T follicular helper cell (primary cell): ENCODE data around the gene HOXB9.

Experiments
- DNase-seq: peaks from one replicate; pipeline ENCODE4 v3.0.0-alpha.2; 2020; ENCODE audit warnings: low read depth

HOXB9 gene

DNA sequence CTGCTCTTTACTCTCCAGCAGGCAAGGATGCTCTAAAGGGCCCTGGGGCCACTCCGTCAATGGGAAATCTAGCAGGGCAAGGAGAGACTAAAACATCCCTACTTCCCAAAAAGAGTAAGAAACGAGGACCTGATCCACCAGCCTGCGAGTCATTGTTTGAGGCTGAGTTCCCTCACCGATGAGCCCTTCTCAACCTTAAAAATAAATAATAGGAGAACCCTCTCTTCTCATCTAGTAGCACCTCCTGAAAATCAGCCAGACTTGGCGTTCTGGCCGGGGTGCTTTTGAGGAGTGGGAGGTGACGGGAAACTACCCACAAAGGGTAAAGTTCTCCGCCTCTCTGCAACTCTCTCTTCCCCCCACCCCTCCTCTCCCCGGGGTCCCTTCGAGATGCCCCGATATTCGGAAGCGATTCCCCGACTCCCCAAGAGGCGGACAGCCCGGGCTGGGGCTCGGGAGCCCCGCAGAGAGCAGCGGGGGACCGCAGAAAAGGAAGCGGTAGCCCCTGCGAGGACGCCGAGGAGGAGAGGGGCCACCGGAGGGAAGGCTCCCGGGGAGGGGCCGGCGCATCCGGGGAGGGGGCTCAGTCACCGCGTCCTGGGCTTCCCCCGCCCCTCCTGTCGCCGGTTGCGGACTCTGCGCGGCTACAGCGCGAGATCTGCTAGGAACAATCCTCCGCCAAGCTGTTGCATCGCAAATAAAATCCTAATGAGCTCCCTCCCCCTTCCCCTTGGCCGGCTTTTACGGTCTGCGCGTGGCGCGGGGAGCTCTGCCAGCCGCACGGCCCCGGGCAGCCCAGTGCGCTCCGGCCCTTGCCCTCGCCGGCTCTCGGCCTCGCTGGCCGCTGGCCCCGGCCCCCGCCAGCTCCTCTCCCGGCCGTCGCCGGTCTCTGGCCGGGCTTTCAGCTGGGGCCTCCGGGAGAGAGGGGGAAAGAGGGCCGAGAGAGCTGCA, 1.3 kb downstream of the HOXB9 start:
- no peak for DNase-seq

DNA sequence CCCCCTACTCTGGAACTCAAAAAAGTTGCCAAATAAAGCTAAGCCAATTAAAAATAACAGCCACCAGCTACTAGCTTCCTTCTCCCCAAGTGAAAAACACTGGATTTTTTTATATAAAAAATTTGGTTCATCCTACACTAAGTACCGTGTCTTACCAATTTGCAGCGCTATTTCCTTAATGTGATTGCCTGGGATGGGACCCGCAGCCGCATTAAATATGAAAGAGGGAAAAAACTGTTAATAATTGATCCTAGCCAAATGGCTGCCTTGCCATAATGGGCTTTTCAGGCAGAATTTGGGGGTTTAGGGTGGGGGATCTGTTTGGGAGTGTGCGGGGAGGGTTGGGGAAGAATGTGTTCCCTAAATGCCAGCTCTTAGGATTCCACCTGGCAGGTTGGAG, 2.0 kb downstream of the HOXB9 start:
- no peak for DNase-seq

DNA sequence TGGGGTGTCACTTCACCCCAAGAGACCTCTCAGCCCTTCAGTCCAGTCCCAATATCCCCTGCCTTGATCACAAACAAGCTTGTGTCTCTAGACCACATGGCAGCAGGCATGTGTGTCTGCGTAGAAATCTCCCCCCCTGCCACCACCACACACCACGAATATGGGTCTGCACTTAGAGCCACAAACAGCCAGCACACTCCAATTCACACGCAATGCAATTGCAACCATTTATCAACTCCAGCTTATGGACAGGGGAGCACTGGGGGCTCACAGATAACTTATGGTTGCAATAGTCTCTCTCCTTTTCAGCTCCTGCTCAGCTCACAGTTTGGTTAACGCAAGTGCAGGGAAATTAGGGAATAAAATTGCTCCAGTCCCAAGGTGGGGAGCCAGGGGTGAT, 2.6 kb downstream of the HOXB9 start:
- no peak for DNase-seq

DNA sequence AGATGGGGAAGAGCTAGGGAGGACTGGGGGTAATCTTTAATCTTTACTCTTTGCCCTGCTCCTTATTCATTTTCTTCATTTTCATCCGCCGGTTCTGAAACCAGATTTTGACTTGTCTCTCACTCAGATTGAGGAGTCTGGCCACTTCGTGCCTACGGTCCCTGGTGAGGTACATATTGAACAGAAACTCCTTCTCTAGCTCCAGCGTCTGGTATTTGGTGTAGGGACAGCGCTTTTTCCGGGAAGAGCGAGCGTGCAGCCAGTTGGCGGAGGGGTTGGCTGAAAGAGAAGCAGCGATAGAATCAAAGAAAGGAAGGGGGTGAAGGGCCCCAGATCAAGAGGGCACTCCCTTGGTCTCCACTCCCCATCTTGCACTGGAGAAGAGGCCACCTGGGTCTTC, 3.3 kb downstream of the HOXB9 start:
- no peak for DNase-seq

- DNase-seq: no peak
These were observed 4.5 kb downstream of the HOXB9 start for GRCh38 chr17:48621410-48622392.

- no peak for DNase-seq
These were observed 5.6 kb downstream of the HOXB9 start for GRCh38 chr17:48620461-48621139.

- DNase-seq: no peak
These were observed 6.2 kb downstream of the HOXB9 start for GRCh38 chr17:48619826-48620449.

- peak; percentile 75 for DNase-seq
These were observed 7.8 kb downstream of the HOXB9 start for GRCh38 chr17:48618256-48618896.

DNA sequence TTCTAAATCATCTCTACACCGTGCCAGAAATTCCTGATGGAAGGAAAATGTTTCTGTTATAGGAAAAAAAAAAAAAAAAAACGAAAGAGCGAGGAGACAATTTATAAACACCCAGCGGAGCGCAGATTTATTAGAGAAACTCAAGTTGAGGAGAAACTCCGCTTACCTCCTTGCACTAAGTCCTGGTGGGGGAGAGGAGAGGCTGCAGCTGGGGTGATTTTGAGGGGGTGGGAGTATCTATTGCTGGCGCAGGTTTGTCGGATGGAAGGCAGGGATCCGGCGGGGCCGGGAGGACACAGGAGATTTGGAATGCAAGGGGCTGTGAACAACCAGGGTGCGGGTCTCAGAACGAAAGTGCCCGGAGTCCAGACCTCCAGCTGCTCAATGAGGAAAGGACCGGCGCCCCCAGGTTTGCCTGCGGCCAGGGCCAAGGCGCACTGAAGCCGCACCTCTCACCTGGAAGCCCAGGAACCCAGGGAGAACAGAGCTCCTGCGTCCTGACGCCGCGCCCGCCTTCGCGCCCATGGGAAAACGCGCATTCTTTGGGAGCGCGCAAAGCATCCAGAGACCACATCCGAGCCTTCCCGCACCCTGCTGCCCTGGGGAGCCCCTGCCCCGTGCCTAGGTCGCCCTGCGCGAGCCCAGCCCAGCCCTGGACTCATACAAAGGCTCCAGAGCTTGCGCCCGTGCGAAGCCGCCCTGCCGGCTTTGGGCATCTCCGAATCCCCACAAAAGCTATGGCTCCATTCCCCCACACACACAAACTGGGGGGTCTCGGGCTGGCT, 8.5 kb downstream of the HOXB9 start:
- DNase-seq: no peak

GRCh38 chr17:48616717-48617470, 9.3 kb downstream of the HOXB9 start:
- DNase-seq: no peak

DNA sequence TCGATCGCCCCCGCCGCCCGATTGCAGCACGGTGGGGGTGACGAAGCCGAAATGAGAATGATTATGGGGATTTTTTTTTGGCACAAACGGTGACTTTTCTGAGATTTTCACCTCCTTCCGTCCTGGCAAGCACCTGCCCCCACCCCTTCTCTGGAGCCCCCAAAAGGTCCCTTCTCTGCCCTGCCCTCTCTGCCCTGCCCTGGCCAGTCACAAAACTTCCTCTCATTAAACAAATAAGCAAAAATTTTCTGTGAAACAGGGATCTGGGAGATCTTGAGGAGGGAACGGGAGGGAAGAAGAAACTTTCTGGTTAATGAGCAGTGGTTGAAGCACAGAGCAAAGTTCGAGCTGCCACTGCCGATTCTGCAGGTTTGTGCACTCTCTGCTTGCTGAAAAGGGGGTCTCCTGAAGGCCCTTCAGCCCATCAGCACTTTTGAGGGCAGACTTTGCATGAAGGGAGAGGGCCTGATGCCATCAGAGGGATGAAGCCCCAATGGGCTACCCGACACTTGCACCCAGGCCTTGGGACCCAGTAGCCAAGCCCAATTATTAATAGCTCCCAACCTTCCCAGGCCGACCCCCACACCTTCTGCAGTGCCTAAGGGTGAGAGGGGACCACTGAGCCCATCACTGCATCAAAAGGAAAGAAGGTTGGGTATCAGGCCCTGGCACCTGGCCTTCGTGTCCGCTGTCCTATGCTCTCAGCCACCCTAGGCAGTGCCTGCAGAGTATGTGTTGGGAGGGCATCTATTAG, 10.0 kb downstream of the HOXB9 start:
- DNase-seq: no peak

DNA sequence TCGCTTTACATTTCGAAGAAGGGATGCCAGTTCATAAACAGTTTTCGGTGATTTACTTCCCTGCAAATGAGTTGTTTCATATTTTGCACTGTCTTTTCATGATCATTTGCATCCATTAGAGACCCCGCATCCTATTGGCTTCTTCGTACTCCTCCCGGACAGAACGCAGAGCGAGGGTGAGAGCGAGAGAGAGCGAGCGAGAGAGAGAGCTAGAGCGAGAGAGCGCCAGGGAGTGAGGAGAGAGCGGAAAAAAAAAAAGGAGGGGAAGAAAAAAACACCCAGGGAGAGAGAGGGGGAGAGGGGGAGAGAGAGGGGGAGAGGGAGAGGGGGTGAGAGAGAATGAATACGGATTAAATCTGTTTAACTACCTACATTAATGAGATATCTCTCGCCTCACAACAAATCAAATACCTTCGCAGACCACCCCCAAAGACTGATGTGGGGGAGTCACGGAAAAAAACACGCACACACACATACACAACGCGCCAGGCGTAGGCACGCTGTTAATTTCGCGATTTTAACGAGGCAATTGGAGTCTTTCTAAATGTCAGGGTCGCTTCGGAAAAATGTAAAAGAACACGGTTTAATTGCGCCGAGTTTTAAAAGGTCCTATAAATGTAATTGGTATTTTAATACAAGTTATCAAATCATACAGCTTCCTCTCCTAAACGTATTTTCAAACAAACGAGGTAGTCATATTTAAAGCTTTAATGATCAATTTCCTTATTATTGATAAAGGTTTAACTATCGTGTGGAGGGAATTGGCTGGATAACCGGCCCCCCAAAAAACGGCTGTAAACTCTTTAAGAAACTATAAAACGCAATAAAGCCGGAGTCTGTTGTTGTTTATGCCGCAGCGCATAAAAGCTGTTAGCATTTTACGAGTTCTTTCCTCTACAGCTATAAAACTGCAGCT, 10.9 kb downstream of the HOXB9 start, which contains the start of gene HOXB8:
Gene HOXB8 (minus strand): TSS at position 246 of the 916 bp plus-strand sequence. CDS start 588 bp downstream, outside the sequence.
- DNase-seq: no peak

DNA sequence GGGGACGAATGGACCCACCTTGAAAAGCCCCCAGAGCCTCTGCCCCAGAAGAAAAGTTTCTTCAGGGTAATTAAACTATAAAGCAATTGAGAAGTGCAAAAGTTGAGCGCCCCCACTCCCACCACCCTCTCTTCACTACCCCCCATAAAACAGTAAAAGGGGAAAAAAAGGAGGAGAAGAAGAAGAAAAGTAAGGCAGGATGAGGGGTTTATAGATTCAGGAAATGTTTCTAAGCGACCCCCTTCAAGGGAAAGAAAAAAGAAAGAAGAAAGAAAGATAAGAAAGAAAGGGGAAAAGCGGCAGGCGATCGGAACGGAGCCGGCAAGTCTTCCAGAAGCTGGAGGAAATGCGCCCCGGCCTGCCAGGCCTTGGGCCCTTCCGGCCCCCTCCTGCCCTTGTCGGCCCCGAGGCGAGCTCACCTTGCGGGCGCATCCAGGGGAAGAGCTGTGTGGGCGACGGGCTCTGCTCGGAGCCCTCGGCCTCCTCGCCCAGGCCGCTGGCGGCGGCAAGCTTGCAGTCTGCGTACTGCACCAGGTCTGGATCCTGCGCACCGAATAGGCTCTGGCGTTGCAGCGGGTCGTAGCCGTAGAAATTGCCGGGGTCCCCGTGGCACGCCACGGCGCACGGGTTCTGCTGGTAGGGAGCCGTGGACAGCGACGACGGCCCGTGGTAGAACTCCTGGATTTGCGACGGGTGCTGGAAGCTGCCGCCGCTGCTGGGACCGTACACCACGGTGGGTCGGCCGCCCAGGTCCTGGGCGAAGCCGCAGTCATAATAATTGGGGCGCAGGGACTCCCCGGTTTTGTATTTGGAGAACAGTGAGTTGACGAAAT, 12.1 kb downstream of the HOXB9 start:
- DNase-seq: no peak

GRCh38 chr17:48612854-48613691, 13.1 kb downstream of the HOXB9 start:
- no peak for DNase-seq

DNA sequence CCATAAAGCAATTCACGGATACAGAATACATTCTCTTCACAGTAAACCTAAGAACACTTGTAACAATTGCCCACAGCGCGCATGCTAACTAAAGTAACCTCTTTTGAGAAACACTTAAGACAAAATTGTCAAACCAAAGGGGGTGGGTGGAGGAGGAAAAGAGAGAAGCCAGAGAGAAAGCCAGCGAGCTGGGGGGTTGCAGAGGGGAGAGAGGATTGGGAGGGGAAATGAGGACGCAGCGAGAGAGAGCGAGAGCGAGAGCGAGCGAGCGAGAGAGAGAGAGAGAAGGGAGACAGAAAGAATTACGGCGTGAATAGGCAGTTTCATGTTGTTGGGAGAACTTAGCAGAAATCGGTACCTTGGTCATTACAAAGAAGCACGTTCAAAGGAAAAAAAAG, 13.7 kb downstream of the HOXB9 start:
- no peak for DNase-seq
